ENCODE data around the gene KIF12. TPM values are rescaled to one million over a fixed set of nuclear protein-coding genes. Genes with fewer than 3 reads are reported as not detected.

Gene KIF12
- total and polyA plus RNA-seq, 2 of the 13 experiments (the other 11 are each of a cell fraction or from before 2014, with no cell fraction given) = 1.8 to 12.5 TPM

- TF ChIP-seq UBTF (CRISPR knock-in tag; IDR thresholded peaks at IDR 0.05) (no peak), SP5 (CRISPR knock-in tag; IDR thresholded peaks at IDR 0.05; ENCODE audit: borderline replicate concordance, low read depth) (peak; percentile 72), ZNF143 (CRISPR knock-in tag; IDR thresholded peaks at IDR 0.05) (no peak), ZNF367 (CRISPR knock-in tag; IDR thresholded peaks at IDR 0.05; ENCODE audit: borderline replicate concordance) (no peak), ZNF598 (CRISPR knock-in tag; IDR thresholded peaks at IDR 0.05; ENCODE audit: borderline replicate concordance) (no peak), KMT2A (CRISPR knock-in tag; IDR thresholded peaks at IDR 0.05) (no peak), ZNF569 (CRISPR knock-in tag; IDR thresholded peaks at IDR 0.05; ENCODE audit: borderline replicate concordance) (no peak), REPIN1 (CRISPR knock-in tag; IDR thresholded peaks at IDR 0.05; ENCODE audit: borderline replicate concordance, low read depth) (peak; percentile 16; the same call in 1 of the 2 replicates), ZNF709 (CRISPR knock-in tag; IDR thresholded peaks at IDR 0.05) (no peak), YEATS4 (CRISPR knock-in tag; IDR thresholded peaks at IDR 0.05; ENCODE audit: borderline replicate concordance) (0 out of 2 replicates have a peak, but pooled peaks have one; percentile 1), PHF21A (CRISPR knock-in tag; IDR thresholded peaks at IDR 0.05) (0 out of 2 replicates have a peak, but pooled peaks have one; percentile 15), CREM (IDR thresholded peaks at IDR 0.05) (0 out of 2 replicates have a peak, but pooled peaks have one; percentile 34), CREM (CRISPR knock-in tag; IDR thresholded peaks at IDR 0.05) (no peak), SNAPC2 (CRISPR knock-in tag; IDR thresholded peaks at IDR 0.05) (no peak), PATZ1 (CRISPR knock-in tag; IDR thresholded peaks at IDR 0.05) (peak; percentile 93), ZBTB4 (CRISPR knock-in tag; IDR thresholded peaks at IDR 0.05; ENCODE audit: borderline replicate concordance) (no peak)
These were observed 20.4 kb upstream of the KIF12 start (continued) for GRCh38 chr9:114119242-114120191.
